ENCODE results near the gene CAPN12. TPM values are rescaled to one million over a fixed set of nuclear protein-coding genes. Genes with fewer than 3 reads are reported as not detected.

Gene CAPN12
- total and polyA plus RNA-seq, 2 of the 8 experiments (the other 6 are each of a cell fraction or from before 2014, with no cell fraction given), result 8.8 to 20.0 TPM

DNA sequence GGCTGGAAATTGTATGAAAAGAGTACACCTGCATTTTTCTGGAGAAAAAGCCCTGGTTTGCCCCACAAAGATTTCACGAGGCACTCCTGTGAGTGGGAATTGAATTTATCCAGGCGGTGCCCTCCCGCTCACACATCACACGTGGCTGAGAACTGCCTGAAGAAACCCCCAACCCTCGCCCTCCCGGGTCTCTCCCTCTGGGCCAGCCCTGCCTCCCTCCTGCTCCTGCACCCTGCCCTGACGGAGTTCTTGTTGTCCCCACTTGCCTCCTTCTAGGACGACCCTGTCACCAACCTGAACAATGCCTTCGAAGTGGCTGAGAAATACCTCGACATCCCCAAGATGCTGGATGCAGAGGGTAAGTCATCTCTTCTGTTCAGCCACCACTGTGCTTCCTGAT, 35.2 kb downstream of the CAPN12 start (continued):
- TF ChIP-seq, protein P1, sequence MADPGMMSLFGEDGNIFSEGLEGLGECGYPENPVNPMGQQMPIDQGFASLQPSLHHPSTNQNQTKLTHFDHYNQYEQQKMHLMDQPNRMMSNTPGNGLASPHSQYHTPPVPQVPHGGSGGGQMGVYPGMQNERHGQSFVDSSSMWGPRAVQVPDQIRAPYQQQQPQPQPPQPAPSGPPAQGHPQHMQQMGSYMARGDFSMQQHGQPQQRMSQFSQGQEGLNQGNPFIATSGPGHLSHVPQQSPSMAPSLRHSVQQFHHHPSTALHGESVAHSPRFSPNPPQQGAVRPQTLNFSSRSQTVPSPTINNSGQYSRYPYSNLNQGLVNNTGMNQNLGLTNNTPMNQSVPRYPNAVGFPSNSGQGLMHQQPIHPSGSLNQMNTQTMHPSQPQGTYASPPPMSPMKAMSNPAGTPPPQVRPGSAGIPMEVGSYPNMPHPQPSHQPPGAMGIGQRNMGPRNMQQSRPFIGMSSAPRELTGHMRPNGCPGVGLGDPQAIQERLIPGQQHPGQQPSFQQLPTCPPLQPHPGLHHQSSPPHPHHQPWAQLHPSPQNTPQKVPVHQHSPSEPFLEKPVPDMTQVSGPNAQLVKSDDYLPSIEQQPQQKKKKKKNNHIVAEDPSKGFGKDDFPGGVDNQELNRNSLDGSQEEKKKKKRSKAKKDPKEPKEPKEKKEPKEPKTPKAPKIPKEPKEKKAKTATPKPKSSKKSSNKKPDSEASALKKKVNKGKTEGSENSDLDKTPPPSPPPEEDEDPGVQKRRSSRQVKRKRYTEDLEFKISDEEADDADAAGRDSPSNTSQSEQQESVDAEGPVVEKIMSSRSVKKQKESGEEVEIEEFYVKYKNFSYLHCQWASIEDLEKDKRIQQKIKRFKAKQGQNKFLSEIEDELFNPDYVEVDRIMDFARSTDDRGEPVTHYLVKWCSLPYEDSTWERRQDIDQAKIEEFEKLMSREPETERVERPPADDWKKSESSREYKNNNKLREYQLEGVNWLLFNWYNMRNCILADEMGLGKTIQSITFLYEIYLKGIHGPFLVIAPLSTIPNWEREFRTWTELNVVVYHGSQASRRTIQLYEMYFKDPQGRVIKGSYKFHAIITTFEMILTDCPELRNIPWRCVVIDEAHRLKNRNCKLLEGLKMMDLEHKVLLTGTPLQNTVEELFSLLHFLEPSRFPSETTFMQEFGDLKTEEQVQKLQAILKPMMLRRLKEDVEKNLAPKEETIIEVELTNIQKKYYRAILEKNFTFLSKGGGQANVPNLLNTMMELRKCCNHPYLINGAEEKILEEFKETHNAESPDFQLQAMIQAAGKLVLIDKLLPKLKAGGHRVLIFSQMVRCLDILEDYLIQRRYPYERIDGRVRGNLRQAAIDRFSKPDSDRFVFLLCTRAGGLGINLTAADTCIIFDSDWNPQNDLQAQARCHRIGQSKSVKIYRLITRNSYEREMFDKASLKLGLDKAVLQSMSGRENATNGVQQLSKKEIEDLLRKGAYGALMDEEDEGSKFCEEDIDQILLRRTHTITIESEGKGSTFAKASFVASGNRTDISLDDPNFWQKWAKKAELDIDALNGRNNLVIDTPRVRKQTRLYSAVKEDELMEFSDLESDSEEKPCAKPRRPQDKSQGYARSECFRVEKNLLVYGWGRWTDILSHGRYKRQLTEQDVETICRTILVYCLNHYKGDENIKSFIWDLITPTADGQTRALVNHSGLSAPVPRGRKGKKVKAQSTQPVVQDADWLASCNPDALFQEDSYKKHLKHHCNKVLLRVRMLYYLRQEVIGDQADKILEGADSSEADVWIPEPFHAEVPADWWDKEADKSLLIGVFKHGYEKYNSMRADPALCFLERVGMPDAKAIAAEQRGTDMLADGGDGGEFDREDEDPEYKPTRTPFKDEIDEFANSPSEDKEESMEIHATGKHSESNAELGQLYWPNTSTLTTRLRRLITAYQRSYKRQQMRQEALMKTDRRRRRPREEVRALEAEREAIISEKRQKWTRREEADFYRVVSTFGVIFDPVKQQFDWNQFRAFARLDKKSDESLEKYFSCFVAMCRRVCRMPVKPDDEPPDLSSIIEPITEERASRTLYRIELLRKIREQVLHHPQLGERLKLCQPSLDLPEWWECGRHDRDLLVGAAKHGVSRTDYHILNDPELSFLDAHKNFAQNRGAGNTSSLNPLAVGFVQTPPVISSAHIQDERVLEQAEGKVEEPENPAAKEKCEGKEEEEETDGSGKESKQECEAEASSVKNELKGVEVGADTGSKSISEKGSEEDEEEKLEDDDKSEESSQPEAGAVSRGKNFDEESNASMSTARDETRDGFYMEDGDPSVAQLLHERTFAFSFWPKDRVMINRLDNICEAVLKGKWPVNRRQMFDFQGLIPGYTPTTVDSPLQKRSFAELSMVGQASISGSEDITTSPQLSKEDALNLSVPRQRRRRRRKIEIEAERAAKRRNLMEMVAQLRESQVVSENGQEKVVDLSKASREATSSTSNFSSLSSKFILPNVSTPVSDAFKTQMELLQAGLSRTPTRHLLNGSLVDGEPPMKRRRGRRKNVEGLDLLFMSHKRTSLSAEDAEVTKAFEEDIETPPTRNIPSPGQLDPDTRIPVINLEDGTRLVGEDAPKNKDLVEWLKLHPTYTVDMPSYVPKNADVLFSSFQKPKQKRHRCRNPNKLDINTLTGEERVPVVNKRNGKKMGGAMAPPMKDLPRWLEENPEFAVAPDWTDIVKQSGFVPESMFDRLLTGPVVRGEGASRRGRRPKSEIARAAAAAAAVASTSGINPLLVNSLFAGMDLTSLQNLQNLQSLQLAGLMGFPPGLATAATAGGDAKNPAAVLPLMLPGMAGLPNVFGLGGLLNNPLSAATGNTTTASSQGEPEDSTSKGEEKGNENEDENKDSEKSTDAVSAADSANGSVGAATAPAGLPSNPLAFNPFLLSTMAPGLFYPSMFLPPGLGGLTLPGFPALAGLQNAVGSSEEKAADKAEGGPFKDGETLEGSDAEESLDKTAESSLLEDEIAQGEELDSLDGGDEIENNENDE (IDR thresholded peaks at IDR 0.05; ENCODE audit: insufficient replicate concordance, low read length), result no peak
- TF ChIP-seq TAF7 (optimal IDR thresholded peaks at IDR 0.05; ENCODE audit: borderline replicate concordance, low read depth, low read length) (no peak), FOSL1 (IDR thresholded peaks at IDR 0.05; ENCODE audit: insufficient read depth, low read depth, low read length) (no peak), BRCA1 (IDR thresholded peaks at IDR 0.05; ENCODE audit: low read depth, low read length) (no peak), JUN (IDR thresholded peaks at IDR 0.05; ENCODE audit: low read depth, low read length) (no peak)
- TF ChIP-seq, protein P2, sequence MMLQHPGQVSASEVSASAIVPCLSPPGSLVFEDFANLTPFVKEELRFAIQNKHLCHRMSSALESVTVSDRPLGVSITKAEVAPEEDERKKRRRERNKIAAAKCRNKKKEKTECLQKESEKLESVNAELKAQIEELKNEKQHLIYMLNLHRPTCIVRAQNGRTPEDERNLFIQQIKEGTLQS (IDR thresholded peaks at IDR 0.05; ENCODE audit: insufficient read depth, low read depth, low read length), result no peak
